Activated T-cell treated with anti-CD3 and anti-CD28 coated beads, Interleukin-2, amount 50 U/mL, for 24 hours (primary cell): ENCODE results near the gene NPBWR2.
"Not testable (repeated sequence)": the region's sequence is repeated elsewhere in the genome, so short reads cannot be mapped to it uniquely, and the experiment has no call there.

Experiments used
- DNase-seq: peaks from one replicate; pipeline ENCODE4 v3.0.0-alpha.2; 2020
- H3K27ac Mint-ChIP-seq: 2 replicates; pipeline ENCODE4 v1.8.0; 2020; ENCODE audit warnings: mild to moderate bottlenecking, mixed read lengths
- H3K27me3 Mint-ChIP-seq: 2 replicates; pipeline ENCODE4 v1.8.0; 2020; ENCODE audit warnings: mixed read lengths
- H3K36me3 Mint-ChIP-seq: 2 replicates; pipeline ENCODE4 v1.8.0; 2020; ENCODE audit warnings: low read depth, mixed read lengths
- H3K4me1 Mint-ChIP-seq: 2 replicates; pipeline ENCODE4 v1.8.0; 2020; ENCODE audit warnings: low read depth, mixed read lengths
- H3K4me3 Mint-ChIP-seq: 2 replicates; pipeline ENCODE4 v1.8.0; 2020; ENCODE audit warnings: mild to moderate bottlenecking, moderate library complexity, mixed read lengths
- H3K9me3 Mint-ChIP-seq: 2 replicates; pipeline ENCODE4 v1.8.0; 2020; ENCODE audit warnings: mixed read lengths

Gene NPBWR2

DNA sequence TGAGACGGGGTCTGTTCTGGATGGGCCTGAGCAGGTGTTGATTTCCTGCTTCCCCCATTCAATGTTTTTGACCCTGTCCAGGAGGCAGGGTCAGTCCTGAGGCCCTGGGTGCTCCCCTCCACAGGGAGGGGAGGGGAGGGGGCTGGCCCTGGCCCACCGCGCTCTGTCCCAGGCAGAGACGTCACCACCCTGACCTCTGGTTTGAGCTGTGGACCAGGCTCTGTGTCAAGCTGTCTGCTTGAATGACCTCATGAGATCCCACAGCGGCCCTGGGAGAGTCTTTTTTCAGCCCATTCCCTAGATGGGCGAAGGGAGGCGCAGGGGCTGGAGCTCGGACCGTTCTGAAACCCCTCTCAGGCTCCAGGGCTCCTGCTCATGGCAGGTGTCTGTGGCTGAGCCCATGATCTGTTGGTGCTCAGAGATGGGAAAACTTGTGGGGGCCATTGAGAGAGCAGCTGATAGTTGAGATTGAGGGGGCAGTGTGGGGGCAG lies 14.3 kb downstream of the NPBWR2 start:
- no peaks in the 10 kb centered on the region for H3K27me3 Mint-ChIP-seq

DNA sequence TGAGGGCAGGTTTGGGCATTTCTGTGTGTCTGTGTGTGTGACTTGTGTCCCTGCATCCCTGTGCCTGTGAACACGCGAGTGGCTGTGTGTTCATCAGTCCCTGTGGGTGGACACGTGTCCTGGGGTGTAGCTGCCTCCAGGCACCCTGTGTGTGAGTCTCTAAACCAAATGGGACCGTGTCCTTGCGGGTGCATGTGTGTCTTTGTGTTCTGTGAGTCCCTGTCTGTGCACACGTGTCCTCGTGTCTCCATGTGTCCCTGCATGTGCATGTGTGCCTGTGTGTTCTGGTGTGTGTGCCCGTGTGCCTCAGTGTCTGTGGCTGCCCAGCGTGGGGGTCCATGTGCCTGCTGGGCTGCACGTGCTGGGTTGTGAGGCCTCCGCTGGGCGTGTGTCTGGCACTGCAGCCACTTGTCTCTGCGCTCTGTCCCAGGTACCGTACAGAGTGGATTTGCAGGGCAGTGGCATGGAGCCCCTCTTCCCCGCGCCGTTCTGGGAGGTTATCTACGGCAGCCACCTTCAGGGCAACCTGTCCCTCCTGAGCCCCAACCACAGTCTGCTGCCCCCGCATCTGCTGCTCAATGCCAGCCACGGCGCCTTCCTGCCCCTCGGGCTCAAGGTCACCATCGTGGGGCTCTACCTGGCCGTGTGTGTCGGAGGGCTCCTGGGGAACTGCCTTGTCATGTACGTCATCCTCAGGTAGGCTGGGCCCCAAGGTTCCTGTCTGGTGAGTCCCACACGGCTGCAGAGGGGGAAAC lies 14.9 kb downstream of the NPBWR2 start:
- Mint-ChIP-seq H3K27me3 (no peaks in the 10 kb centered on the region), H3K27ac (no peak overlapping the region)
- DNase-seq = no peak

More for the DNA sequence above, 14.3 kb downstream of the NPBWR2 start:
- Mint-ChIP-seq H3K27ac (peak overlapping the region; percentile 52), H3K36me3 (no peaks in the 10 kb centered on the region), H3K4me1 (peaks cover 1% of the 10 kb centered on the region), H3K4me3 (no peak overlapping the region), H3K9me3 (peaks cover 3% of the 10 kb centered on the region)
- DNase-seq = no peak

GRCh38 chr20:64091770-64092169 lies 15.6 kb downstream of the NPBWR2 start:
- no peaks in the 10 kb centered on the region for H3K36me3 Mint-ChIP-seq

More for the DNA sequence above, 14.9 kb downstream of the NPBWR2 start:
- H3K4me3 Mint-ChIP-seq = no peak overlapping the region
- no peaks in the 10 kb centered on the region for H3K36me3 Mint-ChIP-seq
- peaks cover 1% of the 10 kb centered on the region for H3K4me1 Mint-ChIP-seq
- H3K9me3 Mint-ChIP-seq = peaks cover 3% of the 10 kb centered on the region

DNA sequence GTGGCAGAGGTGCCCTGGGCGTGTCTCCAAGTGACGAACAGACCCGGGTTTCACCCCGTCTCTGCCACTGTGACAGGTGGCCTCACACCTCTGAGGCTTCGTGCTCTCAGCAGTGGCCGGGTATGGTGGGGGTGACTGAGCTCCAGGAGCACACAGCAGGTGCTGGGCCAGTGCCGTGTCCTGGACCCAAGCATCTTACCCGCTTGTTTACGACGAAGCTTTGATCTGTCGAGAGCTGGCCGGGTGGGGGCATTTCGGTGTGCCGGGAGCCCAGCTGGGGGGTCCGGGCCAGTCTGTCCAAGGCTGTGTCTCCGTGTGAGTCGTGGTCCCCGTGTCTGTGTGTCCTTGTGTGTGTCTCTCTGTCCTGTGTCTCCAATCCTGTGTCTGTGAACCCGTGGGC lies 16.0 kb downstream of the NPBWR2 start:
- Mint-ChIP-seq H3K36me3 (no peaks in the 10 kb centered on the region), H3K4me1 (peaks cover 1% of the 10 kb centered on the region), H3K27ac (no peak overlapping the region), H3K4me3 (no peak overlapping the region), H3K27me3 (no peaks in the 10 kb centered on the region), H3K9me3 (no peaks in the 10 kb centered on the region)
- DNase-seq = no peak

More at GRCh38 chr20:64091770-64092169, 15.6 kb downstream of the NPBWR2 start:
- H3K4me3 Mint-ChIP-seq = no peak overlapping the region
- H3K27me3 Mint-ChIP-seq = no peaks in the 10 kb centered on the region
- H3K9me3 Mint-ChIP-seq = peaks cover under 1% of the 10 kb centered on the region
- H3K27ac Mint-ChIP-seq = no peak overlapping the region
- peaks cover 1% of the 10 kb centered on the region for H3K4me1 Mint-ChIP-seq
- DNase-seq = no peak

DNA sequence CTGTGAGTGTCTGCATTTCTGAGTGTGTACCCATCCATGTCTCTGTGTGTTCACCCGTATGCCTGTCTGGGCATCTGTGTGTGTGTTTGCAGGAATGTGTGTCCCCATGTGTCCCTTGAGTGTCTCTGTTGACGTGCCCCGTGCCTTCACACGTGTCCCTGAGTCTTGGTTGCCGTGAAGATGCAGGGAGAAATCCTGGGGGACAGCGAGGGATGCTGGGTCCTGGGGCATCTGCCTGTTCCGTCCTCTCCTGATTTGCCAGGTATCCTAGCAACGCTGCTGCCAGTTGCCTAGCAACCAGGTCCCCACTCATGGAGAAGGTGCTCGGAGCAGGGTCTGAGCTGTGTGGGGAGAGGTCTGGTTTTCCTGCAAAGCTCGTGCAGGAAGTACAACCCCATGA lies 17.2 kb downstream of the NPBWR2 start:
- Mint-ChIP-seq H3K9me3 (no peaks in the 10 kb centered on the region), H3K4me1 (peaks cover 1% of the 10 kb centered on the region), H3K27ac (no peak overlapping the region), H3K27me3 (peaks cover 5% of the 10 kb centered on the region), H3K4me3 (no peak overlapping the region), H3K36me3 (no peaks in the 10 kb centered on the region)
- no peak for DNase-seq

- not testable (repeated sequence) for H3K9me3 Mint-ChIP-seq, DNase-seq, H3K4me1 Mint-ChIP-seq, H3K4me3 Mint-ChIP-seq, H3K27ac Mint-ChIP-seq, H3K36me3 Mint-ChIP-seq
- peaks cover 12% of the 10 kb centered on the region for H3K27me3 Mint-ChIP-seq
Observed at GRCh38 chr20:64088586-64088985, 18.8 kb downstream of the NPBWR2 start.

- H3K4me3 Mint-ChIP-seq, H3K27ac Mint-ChIP-seq, H3K36me3 Mint-ChIP-seq, H3K9me3 Mint-ChIP-seq, DNase-seq: not testable (repeated sequence)
- peaks cover 12% of the 10 kb centered on the region for H3K27me3 Mint-ChIP-seq
- H3K4me1 Mint-ChIP-seq = peaks cover 13% of the 10 kb centered on the region
Observed at GRCh38 chr20:64087226-64087825, 20.0 kb downstream of the NPBWR2 start.

- H3K27ac Mint-ChIP-seq = no peak overlapping the region
- no peaks in the 10 kb centered on the region for H3K9me3 Mint-ChIP-seq
- no peak overlapping the region for H3K4me3 Mint-ChIP-seq
- H3K36me3 Mint-ChIP-seq = no peaks in the 10 kb centered on the region
- H3K4me1 Mint-ChIP-seq = peaks cover 17% of the 10 kb centered on the region
- no peak for DNase-seq
- peaks cover 16% of the 10 kb centered on the region for H3K27me3 Mint-ChIP-seq
Observed at GRCh38 chr20:64086801-64087200, 20.6 kb downstream of the NPBWR2 start.

- no peak overlapping the region for H3K27ac Mint-ChIP-seq
- DNase-seq = no peak
Observed at GRCh38 chr20:64084685-64085152, 22.6 kb downstream of the NPBWR2 start.

DNA sequence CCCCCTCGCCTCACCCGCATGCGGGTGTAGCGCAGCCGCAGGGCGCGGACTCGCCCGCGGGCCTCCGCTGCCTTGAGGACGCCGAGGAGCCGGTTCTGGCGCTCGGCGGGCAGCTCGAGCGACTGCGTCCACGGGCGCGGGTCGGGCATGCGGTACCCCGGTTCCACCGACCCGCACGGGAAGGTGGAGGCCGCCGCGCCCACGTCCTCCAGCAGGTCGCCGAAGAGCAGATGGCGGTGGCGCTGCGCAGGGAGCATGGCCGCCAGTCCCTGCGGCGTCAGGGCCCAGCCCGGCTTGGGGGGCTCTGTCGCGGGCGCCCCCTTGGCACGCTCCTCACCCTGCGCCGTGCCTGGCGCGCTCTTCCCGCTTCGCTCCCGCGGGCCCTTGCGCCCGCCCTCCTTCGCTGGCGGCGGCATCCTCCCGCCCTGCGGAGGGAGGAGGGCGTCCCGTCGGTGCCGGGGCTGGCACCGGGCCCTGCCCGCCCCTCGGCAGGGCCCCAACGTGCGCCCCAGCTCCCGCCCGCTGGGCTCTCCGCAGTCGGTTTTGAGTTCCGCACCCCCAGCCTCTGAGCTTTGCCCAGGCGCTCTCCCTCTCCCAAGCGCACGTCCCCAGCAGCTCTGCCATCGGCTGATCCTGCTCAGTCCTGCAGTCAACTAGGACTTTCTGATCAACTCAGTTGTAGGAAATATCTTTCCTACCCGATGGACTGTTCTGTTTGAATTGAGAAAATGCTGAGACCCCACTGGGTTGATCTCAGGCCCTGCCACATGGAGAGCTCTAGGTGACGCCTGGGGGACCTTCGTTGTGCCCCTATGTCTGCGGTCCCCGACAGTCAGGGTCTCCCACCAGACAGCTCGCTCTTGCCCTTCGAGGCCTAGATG lies 23.3 kb downstream of the NPBWR2 start, which contains the start of gene LKAAEAR1:
Gene LKAAEAR1, minus strand, starts transcription at position 595 of the 881 bp plus-strand sequence. Its CDS starts 179 bp downstream, at position 416.
- Mint-ChIP-seq H3K27me3 (peaks cover 18% of the 10 kb centered on the region), H3K4me3 (peak within 1 kb of the TSS; percentile 75), H3K27ac (no peak within 1 kb of the TSS), H3K4me1 (peaks cover 29% of the 10 kb centered on the region), H3K36me3 (peaks cover 1% of the 10 kb centered on the region), H3K9me3 (no peaks in the 10 kb centered on the region)
- no peak for DNase-seq

More at GRCh38 chr20:64084685-64085152, 22.6 kb downstream of the NPBWR2 start:
- Mint-ChIP-seq H3K36me3 (no peaks in the 10 kb centered on the region), H3K4me3 (peak overlapping the region; percentile 75), H3K27me3 (peaks cover 18% of the 10 kb centered on the region), H3K4me1 (peaks cover 28% of the 10 kb centered on the region), H3K9me3 (no peaks in the 10 kb centered on the region)

DNA sequence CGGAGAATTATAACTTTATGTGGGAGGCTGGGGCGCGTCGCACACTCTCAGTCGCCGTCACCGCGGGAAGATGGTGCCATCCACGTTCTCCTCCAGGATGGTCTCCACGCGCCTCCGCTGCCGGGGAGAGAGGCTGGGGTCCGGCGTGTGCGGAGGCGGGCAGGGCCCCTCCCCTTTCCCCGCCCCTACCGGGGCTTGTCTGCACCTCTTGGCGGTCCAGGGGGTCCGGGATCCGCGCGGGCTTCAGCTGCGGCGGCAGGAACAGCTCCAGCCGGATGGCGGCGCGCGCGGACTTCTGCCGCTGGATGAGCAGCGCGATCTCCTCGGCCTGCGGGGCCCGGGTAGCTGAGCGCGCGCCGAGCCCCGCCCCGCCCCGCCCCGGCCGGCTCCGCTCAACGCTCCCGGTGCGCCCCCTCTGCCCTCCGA lies 24.0 kb downstream of the NPBWR2 start:
- peaks cover 33% of the 10 kb centered on the region for H3K4me1 Mint-ChIP-seq
- H3K4me3 Mint-ChIP-seq = peak overlapping the region; percentile 66
- H3K27ac Mint-ChIP-seq = no peak overlapping the region
- H3K36me3 Mint-ChIP-seq = peaks cover 5% of the 10 kb centered on the region
- H3K27me3 Mint-ChIP-seq = peaks cover 18% of the 10 kb centered on the region
- H3K9me3 Mint-ChIP-seq = no peaks in the 10 kb centered on the region
- DNase-seq = peak; percentile 84

GRCh38 chr20:64082820-64083377 lies 24.5 kb downstream of the NPBWR2 start:
- no peak for DNase-seq
- peaks cover 18% of the 10 kb centered on the region for H3K27me3 Mint-ChIP-seq
- peaks cover 5% of the 10 kb centered on the region for H3K36me3 Mint-ChIP-seq
- H3K9me3 Mint-ChIP-seq = no peaks in the 10 kb centered on the region
- peak overlapping the region; percentile 66 for H3K4me3 Mint-ChIP-seq
- no peak overlapping the region for H3K27ac Mint-ChIP-seq
- H3K4me1 Mint-ChIP-seq = peaks cover 37% of the 10 kb centered on the region

DNA sequence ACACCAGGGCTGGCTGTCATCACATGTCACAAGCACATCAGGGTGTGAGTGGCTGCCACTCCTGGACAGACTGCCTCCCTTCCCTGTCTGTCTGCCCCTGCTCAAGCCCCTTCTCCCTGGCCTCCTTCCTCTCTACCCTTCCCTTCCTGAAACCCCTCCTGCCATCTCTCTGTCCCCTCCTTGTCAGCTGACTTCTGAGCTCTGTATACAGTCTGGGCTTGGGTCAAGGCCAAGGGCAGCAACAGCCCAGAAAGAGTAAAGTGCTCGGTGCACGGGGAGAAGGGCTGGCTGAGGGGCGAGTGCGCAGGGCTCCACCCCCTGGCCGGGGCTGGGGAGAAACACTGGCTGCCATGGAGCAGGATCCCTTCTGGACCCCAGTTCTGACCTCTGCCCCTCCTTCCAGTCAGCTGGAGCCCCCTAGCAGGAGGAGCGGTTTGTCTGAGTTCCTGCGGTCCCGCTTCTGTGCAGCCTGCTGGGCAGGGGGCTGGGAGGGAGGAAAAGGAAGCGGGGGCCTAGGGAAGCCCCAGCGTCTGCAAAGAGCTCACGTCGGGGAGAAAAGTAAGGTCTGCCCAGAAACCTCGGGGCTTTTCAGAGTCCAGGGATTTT lies 25.1 kb downstream of the NPBWR2 start:
- Mint-ChIP-seq H3K27me3 (peaks cover 18% of the 10 kb centered on the region), H3K4me3 (peak overlapping the region; percentile 29), H3K36me3 (peaks cover 6% of the 10 kb centered on the region), H3K27ac (no peak overlapping the region), H3K4me1 (peaks cover 43% of the 10 kb centered on the region), H3K9me3 (no peaks in the 10 kb centered on the region)
- DNase-seq = no peak

DNA sequence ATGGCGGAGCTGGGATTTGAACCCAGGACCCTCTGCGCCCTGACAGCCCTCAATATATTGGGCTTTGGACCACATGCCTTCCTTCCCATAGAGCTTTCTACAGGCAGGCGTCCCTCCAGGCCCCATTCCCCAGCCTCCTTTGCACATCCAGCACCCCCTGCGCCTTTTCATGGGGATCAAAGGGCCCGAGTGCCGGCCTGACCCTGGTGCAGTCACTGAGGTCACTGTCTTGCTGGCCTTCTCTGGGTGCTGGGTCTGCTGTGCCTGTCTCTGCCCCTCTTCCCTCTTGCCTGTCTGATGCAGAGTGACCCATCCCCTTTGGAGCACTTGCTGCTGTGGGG lies 25.8 kb downstream of the NPBWR2 start:
- Mint-ChIP-seq H3K27me3 (peaks cover 18% of the 10 kb centered on the region), H3K4me3 (no peak overlapping the region)

More for the DNA sequence above, 25.8 kb downstream of the NPBWR2 start:
- peaks cover 6% of the 10 kb centered on the region for H3K36me3 Mint-ChIP-seq
- H3K27ac Mint-ChIP-seq = no peak overlapping the region
- no peak for DNase-seq
- H3K9me3 Mint-ChIP-seq = no peaks in the 10 kb centered on the region
- H3K4me1 Mint-ChIP-seq = peaks cover 46% of the 10 kb centered on the region
